ENCODE data around the gene ZNF329.

Gene ZNF329

DNA sequence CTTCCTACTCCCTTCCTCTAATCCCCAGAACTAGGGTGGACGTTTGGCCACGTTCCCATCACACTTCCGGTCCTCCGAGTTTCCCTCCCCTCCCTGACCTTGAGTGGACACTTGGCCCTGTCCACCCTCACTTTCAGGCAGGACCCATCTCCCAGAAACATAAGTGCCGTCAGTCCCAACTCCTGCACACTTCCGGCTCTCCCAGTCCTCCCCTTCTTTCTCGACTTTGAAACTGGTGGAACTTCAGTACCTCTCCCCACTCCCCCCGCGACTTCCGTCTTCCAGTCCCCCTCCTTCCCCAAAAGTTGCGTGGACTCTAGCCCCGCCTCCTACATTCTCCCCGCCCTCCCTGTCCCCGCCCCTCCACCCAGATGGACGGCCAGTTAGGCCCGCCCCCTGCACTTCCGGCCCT, 32.0 kb upstream of the ZNF329 start:
- no peak for TF ChIP-seq FOXM1 (IDR thresholded peaks at IDR 0.05; ENCODE audit: borderline replicate concordance, low read depth)
- TF ChIP-seq TCF12 (IDR thresholded peaks at IDR 0.05; ENCODE audit: low read depth) = no peak
- no peak for TF ChIP-seq RAD21 (IDR thresholded peaks at IDR 0.05; ENCODE audit: low read depth)
- TF ChIP-seq NFIC (IDR thresholded peaks at IDR 0.05) = no peak
- TF ChIP-seq ZBTB7A (IDR thresholded peaks at IDR 0.05; ENCODE audit: low read depth) = no peak
- no peak for TF ChIP-seq EGR1 (IDR thresholded peaks at IDR 0.05)
- TF ChIP-seq CEBPB (IDR thresholded peaks at IDR 0.05) = no peak
- TF ChIP-seq, protein P1, sequence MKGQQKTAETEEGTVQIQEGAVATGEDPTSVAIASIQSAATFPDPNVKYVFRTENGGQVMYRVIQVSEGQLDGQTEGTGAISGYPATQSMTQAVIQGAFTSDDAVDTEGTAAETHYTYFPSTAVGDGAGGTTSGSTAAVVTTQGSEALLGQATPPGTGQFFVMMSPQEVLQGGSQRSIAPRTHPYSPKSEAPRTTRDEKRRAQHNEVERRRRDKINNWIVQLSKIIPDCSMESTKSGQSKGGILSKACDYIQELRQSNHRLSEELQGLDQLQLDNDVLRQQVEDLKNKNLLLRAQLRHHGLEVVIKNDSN (IDR thresholded peaks at IDR 0.05) = no peak
- TF ChIP-seq YY1 (IDR thresholded peaks at IDR 0.05; ENCODE audit: low read depth) = no peak
- TF ChIP-seq TAF1 (IDR thresholded peaks at IDR 0.05; ENCODE audit: low read depth) = no peak
- TF ChIP-seq REST (IDR thresholded peaks at IDR 0.05; ENCODE audit: low read depth) = no peak

GRCh38 chr19:58181902-58182576, 31.4 kb upstream of the ZNF329 start:
- TF ChIP-seq NFIC (IDR thresholded peaks at IDR 0.05) = no peak
- peak; percentile 46 for TF ChIP-seq RAD21 (IDR thresholded peaks at IDR 0.05; ENCODE audit: low read depth)
- TF ChIP-seq CEBPB (IDR thresholded peaks at IDR 0.05) = no peak
- TF ChIP-seq FOXM1 (IDR thresholded peaks at IDR 0.05; ENCODE audit: borderline replicate concordance, low read depth) = no peak
- TF ChIP-seq ZBTB7A (IDR thresholded peaks at IDR 0.05; ENCODE audit: low read depth) = no peak
- no peak for TF ChIP-seq YY1 (IDR thresholded peaks at IDR 0.05; ENCODE audit: low read depth)
- TF ChIP-seq, protein P2, sequence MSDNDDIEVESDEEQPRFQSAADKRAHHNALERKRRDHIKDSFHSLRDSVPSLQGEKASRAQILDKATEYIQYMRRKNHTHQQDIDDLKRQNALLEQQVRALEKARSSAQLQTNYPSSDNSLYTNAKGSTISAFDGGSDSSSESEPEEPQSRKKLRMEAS (IDR thresholded peaks at IDR 0.05) = no peak

- TF ChIP-seq CEBPB (IDR thresholded peaks at IDR 0.05) (no peak), NFIC (IDR thresholded peaks at IDR 0.05) (no peak), TAF1 (IDR thresholded peaks at IDR 0.05; ENCODE audit: low read depth) (no peak), TCF12 (IDR thresholded peaks at IDR 0.05; ENCODE audit: low read depth) (no peak), TEAD4 (IDR thresholded peaks at IDR 0.05) (no peak), REST (IDR thresholded peaks at IDR 0.05; ENCODE audit: low read depth) (no peak), YY1 (IDR thresholded peaks at IDR 0.05; ENCODE audit: low read depth) (no peak), CREB1 (IDR thresholded peaks at IDR 0.05; ENCODE audit: low read depth) (no peak), FOXM1 (IDR thresholded peaks at IDR 0.05; ENCODE audit: borderline replicate concordance, low read depth) (no peak), EGR1 (IDR thresholded peaks at IDR 0.05) (no peak), EP300 (IDR thresholded peaks at IDR 0.05; ENCODE audit: borderline replicate concordance) (no peak), RAD21 (IDR thresholded peaks at IDR 0.05; ENCODE audit: low read depth) (no peak), ZBTB7A (IDR thresholded peaks at IDR 0.05; ENCODE audit: low read depth) (no peak)
- TF ChIP-seq, protein P2 (IDR thresholded peaks at IDR 0.05) = no peak
- TF ChIP-seq, protein P1 (IDR thresholded peaks at IDR 0.05) = no peak
These were observed 20.3 kb upstream of the ZNF329 start for GRCh38 chr19:58170860-58171259.

DNA sequence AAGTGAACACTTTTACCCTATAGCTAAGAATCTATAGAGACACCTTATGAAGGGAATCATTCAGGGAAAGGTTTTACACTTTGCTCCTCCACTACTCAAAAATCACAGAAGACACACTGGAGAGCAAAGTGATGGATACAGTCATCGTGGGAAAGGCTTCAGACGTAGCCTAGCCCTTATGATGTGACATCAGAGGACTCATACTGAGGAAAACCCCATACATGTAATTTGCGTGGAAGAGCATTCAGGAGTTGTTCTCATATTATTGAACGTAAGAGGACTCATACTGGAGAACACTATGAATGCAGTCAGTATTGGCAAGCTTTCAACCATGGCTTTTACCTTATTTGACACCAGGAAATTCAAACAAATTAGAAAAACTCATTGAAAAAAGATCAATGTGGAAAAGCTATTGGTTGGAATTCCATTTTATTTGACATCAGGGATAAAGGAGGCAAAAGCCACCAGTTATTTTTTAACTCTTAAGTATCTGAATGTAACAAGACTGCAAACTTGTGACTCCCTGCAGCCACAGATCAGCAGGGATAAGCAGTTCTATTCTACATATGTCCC, 16.2 kb upstream of the ZNF329 start:
- TF ChIP-seq TCF12 (IDR thresholded peaks at IDR 0.05; ENCODE audit: low read depth) = no peak

GRCh38 chr19:58166268-58166667, 15.7 kb upstream of the ZNF329 start:
- TF ChIP-seq ZBTB7A (IDR thresholded peaks at IDR 0.05; ENCODE audit: low read depth) (no peak), TEAD4 (IDR thresholded peaks at IDR 0.05) (no peak), NFIC (IDR thresholded peaks at IDR 0.05) (no peak), EGR1 (IDR thresholded peaks at IDR 0.05) (no peak), CREB1 (IDR thresholded peaks at IDR 0.05; ENCODE audit: low read depth) (no peak), CEBPB (IDR thresholded peaks at IDR 0.05) (no peak), FOXM1 (IDR thresholded peaks at IDR 0.05; ENCODE audit: borderline replicate concordance, low read depth) (no peak), TCF12 (IDR thresholded peaks at IDR 0.05; ENCODE audit: low read depth) (no peak), RAD21 (IDR thresholded peaks at IDR 0.05; ENCODE audit: low read depth) (no peak), EP300 (IDR thresholded peaks at IDR 0.05; ENCODE audit: borderline replicate concordance) (no peak), REST (IDR thresholded peaks at IDR 0.05; ENCODE audit: low read depth) (no peak), TAF1 (IDR thresholded peaks at IDR 0.05; ENCODE audit: low read depth) (no peak), YY1 (IDR thresholded peaks at IDR 0.05; ENCODE audit: low read depth) (no peak)
- TF ChIP-seq, protein P2 (IDR thresholded peaks at IDR 0.05) = no peak
- TF ChIP-seq, protein P1 (IDR thresholded peaks at IDR 0.05) = no peak

Data from Ishikawa (cell line).